Measurements from ENCODE around the gene G6PC1. TPM values are rescaled to one million over a fixed set of nuclear protein-coding genes. Genes with fewer than 3 reads are reported as not detected.
A peak's percentile ranks its signal among the peaks of the same experiment; 100 is the strongest.

G6PC1 gene
- total and polyA plus RNA-seq, 2 of the 13 experiments (the other 11 are each of a cell fraction or from before 2014, with no cell fraction given): 1.7 to 37.9 TPM

DNA sequence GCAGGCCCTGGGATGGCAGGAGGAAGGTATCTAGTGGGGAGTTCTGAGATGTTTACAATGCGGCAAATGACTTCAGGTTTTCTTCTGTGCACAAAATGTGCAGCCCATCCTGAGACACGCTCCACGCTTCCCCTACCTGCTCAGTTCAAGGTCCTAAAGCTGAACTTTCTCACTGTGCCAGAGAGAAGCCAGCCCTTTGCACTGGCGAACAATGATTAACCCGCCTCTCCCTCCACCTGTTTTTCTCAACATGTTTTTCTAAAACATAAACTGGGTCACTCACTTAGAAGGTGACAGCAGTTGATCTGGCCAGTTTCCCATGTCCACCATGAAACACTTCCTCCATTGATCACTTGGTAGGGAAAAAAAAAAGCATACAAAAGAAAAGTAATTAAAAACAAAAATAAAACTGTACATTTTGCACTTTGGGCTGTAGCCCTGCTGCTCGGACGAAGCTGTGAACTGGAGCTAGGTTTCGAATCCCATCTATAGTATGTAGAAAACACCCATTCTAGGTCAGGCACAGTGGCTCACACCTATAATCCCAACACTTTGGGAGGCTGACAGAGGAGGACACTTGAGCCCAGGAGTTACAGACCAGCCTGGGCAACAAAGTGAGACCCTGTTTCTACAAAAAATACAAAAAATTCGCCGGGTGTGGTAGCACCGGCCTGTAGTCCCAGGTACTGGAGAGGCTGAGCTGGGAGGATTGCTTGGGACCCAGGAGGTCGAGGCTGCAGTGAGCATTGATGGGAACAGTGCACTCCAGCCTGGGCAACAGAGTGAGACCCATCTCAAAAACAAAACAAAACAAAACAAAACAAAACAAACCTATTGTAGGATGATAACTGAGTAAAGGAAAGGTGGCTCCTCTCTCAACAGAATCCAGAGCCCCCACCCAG, 6.1 kb upstream of the G6PC1 start (continued):
- TF ChIP-seq CCAR2 (optimal IDR thresholded peaks at IDR 0.05; ENCODE audit: low read depth, low read length) (peak; percentile 33), PAXIP1 (CRISPR knock-in tag; conservative IDR thresholded peaks at IDR 0.05) (peak; percentile 99), ZNF629 (CRISPR knock-in tag; conservative IDR thresholded peaks at IDR 0.05) (peak; percentile 89), ZBTB2 (CRISPR knock-in tag; IDR thresholded peaks at IDR 0.05; ENCODE audit: low read depth) (no peak), TRAFD1 (CRISPR knock-in tag; IDR thresholded peaks at IDR 0.05; ENCODE audit: borderline replicate concordance) (peak; percentile 31; the same call in 1 of the 2 replicates), ZNF704 (CRISPR knock-in tag; IDR thresholded peaks at IDR 0.05; ENCODE audit: borderline replicate concordance) (no peak), POLR2A (IDR thresholded peaks at IDR 0.05; ENCODE audit: insufficient read depth in 1 of 2, low read depth in 2 of 2, low read length in 2 of 2) (peak; percentile 40 to 50; a peak in 3 of 4 replicates), ARID5B (CRISPR knock-in tag; IDR thresholded peaks at IDR 0.05) (peak; percentile 97), ZNF878 (CRISPR knock-in tag; IDR thresholded peaks at IDR 0.05) (peak; percentile 57; the same call in 1 of the 2 replicates), ZNF747 (CRISPR knock-in tag; IDR thresholded peaks at IDR 0.05; ENCODE audit: borderline replicate concordance) (peak; percentile 67; the same call in 1 of the 2 replicates), ZNF317 (CRISPR knock-in tag; IDR thresholded peaks at IDR 0.05) (peak; percentile 52; the same call in 1 of the 2 replicates), THRA (CRISPR knock-in tag; IDR thresholded peaks at IDR 0.05; ENCODE audit: borderline replicate concordance) (peak; percentile 96), ZFAT (CRISPR knock-in tag; conservative IDR thresholded peaks at IDR 0.05) (no peak)

Data from HepG2 (cell line).